NCI-H526 (cell line): Measurements from ENCODE around the gene KCNN1.

ENCODE experiments used
- DNase-seq, 2 experiments: peaks; one replicate each; lab custom pipeline; 2025; lab: John Stamatoyannopoulos, UW

KCNN1 gene

GRCh38 chr19:17947815-17948513 lies 18.9 kb upstream of the KCNN1 start:
- DNase-seq = peak; percentile 70 to 98

DNA sequence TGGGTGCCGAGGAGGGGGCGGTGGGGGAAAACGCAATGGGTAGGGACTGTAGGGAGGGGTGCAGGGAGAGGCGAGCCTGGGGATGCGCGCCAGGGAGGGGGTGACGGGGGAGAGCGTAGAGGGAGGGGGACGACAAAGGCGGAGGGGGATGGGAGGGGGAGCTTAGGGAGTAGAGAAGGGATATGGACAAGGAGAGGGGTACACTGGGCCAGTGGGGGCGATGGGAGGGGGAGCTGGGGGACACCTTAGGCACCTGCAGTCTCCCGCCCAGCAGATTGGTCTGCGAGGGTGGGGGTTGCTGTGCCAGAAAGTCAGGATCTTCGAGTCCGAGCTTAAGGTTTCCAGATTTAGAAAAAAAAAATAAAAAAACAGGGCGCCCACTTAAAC lies 18.4 kb upstream of the KCNN1 start:
- DNase-seq = peak in 1 of 2 experiments; percentile 60

GRCh38 chr19:17948931-17949930 lies 17.7 kb upstream of the KCNN1 start:
- DNase-seq = no peak

- peak in 1 of 2 experiments; percentile 48 for DNase-seq
These were observed 17.0 kb upstream of the KCNN1 start for GRCh38 chr19:17949956-17950309.

GRCh38 chr19:17950310-17951156 lies 16.4 kb upstream of the KCNN1 start:
- DNase-seq = peak in 1 of 2 experiments; percentile 48

DNA sequence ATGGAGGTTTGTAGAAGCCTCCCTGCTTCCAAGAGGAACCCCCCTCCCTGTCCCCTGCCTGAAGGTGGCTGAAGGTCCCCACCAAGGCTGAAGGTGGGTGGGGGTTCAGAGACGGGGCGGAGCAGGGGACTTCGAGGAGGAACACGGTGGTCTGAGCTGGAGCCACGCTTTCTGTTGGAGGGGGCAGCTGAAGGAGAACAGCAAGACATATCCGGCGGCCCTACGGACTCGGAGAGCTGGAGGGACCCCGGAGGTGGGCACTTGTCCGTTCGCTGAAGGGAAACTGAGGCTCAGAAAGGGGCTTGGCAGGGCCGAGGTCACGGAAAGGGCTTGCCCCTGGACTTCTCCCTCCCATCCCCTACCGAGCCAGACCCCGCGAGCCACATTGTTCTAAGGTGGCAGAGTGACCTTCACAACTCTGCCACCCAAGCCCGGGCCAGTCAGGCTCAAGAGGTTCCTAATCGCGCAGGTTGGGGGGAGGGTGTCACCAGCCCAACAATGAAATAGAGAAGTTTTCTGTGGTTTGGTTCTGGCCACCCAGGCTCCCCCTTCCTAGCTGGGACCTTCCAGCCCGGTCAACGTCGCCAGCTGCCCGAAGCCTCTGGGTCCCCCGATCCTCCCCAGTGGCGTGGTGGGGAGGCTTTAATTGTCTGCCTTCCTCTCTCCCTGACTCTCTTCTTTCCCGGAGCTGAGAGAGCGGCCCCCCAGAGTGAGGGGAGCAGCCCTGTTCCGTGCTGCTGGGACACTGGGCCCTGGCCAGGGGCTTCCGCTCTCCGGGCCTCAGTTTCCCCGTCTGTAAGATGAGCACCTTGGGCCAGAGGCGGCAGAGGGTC lies 15.5 kb upstream of the KCNN1 start:
- DNase-seq = no peak

DNA sequence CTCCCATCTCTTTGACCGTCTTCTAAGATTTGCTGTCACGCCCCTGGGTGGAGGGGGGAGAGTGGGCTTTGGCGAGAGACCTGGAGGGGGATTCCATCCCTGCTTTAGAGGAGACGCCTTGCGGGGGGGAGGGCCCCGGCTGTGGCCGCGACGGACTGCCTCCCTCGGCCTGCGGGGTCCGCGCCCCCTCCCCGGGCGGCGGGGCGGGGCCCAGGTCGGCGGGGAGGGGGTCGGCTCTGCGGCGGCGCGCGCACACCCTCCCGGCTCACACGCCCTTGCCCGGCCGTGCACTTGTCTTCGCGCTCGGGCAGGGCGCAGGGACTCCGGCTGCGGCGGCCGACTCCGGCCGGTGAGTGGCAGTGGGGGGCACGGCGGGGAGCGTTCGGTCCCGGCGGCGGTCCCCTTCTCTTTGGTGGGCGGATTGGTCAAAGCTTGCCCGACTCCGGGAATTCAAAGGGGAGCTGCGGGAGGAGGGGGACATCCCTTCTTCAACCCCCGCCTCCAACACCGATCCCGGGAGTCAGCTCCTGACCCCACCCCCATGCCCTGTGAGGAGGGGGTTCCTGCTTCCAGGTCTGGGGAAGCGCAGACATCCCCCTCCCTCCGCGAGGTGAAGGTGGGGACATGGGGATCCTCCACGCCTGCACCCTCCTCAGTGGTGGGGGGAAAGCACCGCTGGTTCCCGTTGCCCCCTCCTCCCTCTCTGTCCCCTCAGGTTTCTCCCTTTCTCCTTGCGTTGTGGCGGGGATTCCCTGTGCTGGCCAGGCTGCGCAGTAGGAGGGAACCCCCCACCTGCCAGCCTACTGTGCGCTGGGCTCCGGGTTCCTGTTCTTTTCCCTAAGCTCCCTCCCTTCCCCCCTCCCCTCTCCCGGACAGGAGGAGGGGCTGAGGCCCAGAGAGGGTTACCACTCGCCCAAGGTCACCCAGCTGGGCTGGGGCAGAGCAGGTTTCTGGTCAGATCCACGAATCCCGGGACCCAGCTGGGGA lies 14.6 kb upstream of the KCNN1 start:
- DNase-seq = no peak

GRCh38 chr19:17953316-17953801 lies 13.5 kb upstream of the KCNN1 start:
- no peak for DNase-seq

GRCh38 chr19:17953869-17954268 lies 13.0 kb upstream of the KCNN1 start:
- no peak for DNase-seq

GRCh38 chr19:17954401-17954800 lies 12.5 kb upstream of the KCNN1 start:
- DNase-seq = no peak

DNA sequence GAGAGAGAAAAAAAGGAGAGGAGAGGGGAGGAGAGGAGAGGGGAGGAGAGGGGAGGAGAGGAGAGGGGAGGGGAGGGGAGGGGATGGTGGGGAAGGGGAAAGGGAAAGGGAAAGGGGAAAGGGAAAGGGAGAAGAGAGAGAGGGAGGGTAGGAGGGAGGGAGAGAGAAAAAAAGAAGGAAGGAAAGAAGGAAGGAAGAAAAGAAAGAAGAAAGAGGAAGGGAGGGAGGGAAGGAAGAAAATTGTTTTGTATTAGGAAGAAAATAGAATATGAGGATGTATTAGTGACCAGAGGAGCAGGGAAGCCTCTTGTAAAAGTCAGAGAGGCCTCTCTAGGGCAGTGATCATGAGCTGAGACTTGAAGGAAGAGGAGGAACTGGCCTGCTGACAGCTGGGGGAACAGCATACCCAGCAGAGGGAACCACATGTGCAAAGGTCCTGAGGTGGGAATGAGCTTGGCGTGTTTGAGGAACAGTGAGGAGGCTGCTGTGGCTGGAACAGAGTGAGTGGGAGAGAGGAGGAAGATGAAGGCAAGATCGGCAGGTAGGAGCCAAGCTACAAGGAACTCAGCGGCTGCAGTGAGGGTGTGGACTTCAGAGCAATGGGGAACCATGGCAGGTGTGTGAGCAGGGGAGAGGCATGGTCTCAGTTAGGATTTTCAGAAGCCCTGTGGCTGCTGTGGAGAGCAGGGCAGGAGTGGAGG lies 9.6 kb upstream of the KCNN1 start:
- no peak for DNase-seq

- DNase-seq = no peak
These were observed 9.0 kb upstream of the KCNN1 start for GRCh38 chr19:17957885-17958284.

- DNase-seq = no peak
These were observed 2.8 kb upstream of the KCNN1 start for GRCh38 chr19:17963936-17964691.

- no peak for DNase-seq
These were observed 1.4 kb upstream of the KCNN1 start for GRCh38 chr19:17965370-17966128.

DNA sequence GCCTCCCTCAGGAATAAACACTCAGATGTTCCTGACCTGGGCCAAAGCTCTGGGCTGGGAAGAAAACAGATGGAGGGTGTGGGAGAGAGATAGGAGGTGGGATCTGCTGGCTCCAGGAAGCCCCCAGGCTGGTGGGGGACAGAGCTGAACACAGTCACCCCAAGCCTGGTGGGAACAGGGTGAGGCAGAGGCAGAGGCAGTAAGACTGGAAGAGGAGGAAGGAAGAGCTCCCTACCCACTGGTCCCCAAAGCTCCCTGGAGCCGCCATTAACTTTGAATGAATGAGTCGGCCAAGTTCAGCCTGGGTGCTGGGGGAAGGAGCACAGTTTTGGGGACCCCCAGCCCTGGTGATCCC lies 801 bp upstream of the KCNN1 start:
- DNase-seq = no peak

GRCh38 chr19:17967257-17968051 lies 547 bp downstream of the KCNN1 start:
- DNase-seq = no peak

DNA sequence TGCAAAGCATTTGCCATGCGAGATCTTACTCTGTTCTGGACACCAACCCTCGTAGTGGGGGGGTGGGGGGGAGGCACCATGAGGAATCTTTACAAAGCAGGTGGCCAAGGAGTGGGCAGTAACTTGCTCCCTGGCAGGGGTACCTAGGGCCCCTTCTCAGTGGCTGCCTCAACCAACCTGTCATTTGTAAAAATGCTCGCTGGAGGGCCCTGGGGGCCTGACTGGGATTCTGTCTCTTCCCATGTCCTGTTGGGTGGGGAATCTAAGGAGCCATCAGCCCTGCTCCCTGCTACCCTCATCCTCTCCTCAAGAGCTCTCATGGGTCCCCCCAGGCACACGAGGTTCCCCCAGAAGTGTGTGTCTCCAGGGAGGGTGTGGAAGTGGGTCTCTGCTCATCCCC lies 1.5 kb downstream of the KCNN1 start:
- no peak for DNase-seq
